Transverse colon (tissue), 4 donors: ENCODE data around the gene KRTAP10-11.

Source experiments
- POLR2A ChIP-seq: fragments of 450-650 bp; IDR thresholded peaks from one replicate; pipeline ENCODE4 v1.6.1; 2016; ENCODE audit warnings: antibody characterized with exemption, mild to moderate bottlenecking, moderate library complexity
- POLR2AphosphoS5 ChIP-seq, 3 donors: sonication (generic); formaldehyde crosslinking; IDR thresholded peaks; one replicate each; pipeline ENCODE4 v1.6.1; 2016; ENCODE audit warnings: antibody characterized with exemption in 3 of 3
- TF ChIP-seq, protein P1 (sequence below), 5 experiments: fragments of 200-600 bp in 3 of 5; fragments of 450-650 bp in 2 of 5; sonication (generic) in 3 of 5; IDR thresholded peaks; 1 replicate in 2 of 5; 2 replicates in 3 of 5; pipeline ENCODE4 v1.5.1; 2016 to 2017; ENCODE audit warnings: antibody characterized with exemption in 5 of 5, inconsistent platforms in 3 of 5, mild to moderate bottlenecking in 2 of 5, moderate library complexity in 1 of 5

DNA sequence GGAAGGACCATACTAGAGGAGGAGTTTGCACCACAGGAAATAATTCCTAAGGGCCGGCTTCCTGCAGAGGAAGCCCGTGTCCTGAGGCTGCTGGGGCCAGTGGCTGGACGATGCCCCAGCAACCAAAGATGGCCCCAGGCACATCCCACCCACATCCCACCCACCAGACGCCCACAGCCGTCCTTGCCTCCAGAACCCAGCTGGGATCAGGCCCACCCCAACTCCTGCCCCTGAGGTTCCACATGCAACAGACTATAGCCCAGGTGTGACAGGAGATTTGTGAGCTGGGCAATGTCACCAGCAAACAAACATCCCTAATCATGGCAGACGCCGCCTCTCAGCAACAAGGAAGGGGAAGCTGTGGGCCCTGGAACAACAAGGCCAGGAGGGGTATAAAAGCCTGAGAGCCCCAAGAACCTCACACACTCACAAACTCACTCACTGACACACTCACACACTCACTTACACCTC lies 19.5 kb upstream of the KRTAP10-11 start, which contains the start of gene KRTAP10-9:
- no peak for TF ChIP-seq POLR2A
- TF ChIP-seq, protein P1, sequence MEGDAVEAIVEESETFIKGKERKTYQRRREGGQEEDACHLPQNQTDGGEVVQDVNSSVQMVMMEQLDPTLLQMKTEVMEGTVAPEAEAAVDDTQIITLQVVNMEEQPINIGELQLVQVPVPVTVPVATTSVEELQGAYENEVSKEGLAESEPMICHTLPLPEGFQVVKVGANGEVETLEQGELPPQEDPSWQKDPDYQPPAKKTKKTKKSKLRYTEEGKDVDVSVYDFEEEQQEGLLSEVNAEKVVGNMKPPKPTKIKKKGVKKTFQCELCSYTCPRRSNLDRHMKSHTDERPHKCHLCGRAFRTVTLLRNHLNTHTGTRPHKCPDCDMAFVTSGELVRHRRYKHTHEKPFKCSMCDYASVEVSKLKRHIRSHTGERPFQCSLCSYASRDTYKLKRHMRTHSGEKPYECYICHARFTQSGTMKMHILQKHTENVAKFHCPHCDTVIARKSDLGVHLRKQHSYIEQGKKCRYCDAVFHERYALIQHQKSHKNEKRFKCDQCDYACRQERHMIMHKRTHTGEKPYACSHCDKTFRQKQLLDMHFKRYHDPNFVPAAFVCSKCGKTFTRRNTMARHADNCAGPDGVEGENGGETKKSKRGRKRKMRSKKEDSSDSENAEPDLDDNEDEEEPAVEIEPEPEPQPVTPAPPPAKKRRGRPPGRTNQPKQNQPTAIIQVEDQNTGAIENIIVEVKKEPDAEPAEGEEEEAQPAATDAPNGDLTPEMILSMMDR (IDR thresholded peaks at IDR 0.05) = no peak
- TF ChIP-seq POLR2AphosphoS5 (IDR thresholded peaks at IDR 0.05) = no peak
